ENCODE measurements around the gene ASB2.

- TF ChIP-seq CTCF (IDR thresholded peaks at IDR 0.05; ENCODE audit: low read depth, low read length), result no peak
- TF ChIP-seq EZH2phosphoT487 (IDR thresholded peaks at IDR 0.05; ENCODE audit: low read depth), result no peak
These were observed 60.6 kb downstream of the ASB2 start for GRCh38 chr14:93915800-93916199.
